KOPT-K1 (cell line): Measurements from ENCODE around the gene AFTPH.

Experiments
- H3K27ac ChIP-seq: fragments of 200-600 bp; sonication (generic); 2 replicates; pipeline ENCODE4 v1.5.1; 2016; ENCODE audit warnings: antibody characterized with exemption, mild to moderate bottlenecking, low read depth, low read length; ENCODE audit not compliant: poor library complexity, severe bottlenecking
- H3K36me3 ChIP-seq: fragments of 200-600 bp; sonication (generic); 2 replicates; pipeline ENCODE4 v1.5.1; 2017; ENCODE audit warnings: antibody characterized with exemption, mild to moderate bottlenecking, low read length, moderate library complexity; ENCODE audit not compliant: insufficient read depth
- H3K9me3 ChIP-seq: fragments of 200-600 bp; sonication (generic); 2 replicates; pipeline ENCODE4 v1.5.1; 2017; ENCODE audit warnings: antibody characterized with exemption, low read length, mild to moderate bottlenecking; ENCODE audit not compliant: insufficient read depth, poor library complexity, severe bottlenecking

Gene AFTPH

DNA sequence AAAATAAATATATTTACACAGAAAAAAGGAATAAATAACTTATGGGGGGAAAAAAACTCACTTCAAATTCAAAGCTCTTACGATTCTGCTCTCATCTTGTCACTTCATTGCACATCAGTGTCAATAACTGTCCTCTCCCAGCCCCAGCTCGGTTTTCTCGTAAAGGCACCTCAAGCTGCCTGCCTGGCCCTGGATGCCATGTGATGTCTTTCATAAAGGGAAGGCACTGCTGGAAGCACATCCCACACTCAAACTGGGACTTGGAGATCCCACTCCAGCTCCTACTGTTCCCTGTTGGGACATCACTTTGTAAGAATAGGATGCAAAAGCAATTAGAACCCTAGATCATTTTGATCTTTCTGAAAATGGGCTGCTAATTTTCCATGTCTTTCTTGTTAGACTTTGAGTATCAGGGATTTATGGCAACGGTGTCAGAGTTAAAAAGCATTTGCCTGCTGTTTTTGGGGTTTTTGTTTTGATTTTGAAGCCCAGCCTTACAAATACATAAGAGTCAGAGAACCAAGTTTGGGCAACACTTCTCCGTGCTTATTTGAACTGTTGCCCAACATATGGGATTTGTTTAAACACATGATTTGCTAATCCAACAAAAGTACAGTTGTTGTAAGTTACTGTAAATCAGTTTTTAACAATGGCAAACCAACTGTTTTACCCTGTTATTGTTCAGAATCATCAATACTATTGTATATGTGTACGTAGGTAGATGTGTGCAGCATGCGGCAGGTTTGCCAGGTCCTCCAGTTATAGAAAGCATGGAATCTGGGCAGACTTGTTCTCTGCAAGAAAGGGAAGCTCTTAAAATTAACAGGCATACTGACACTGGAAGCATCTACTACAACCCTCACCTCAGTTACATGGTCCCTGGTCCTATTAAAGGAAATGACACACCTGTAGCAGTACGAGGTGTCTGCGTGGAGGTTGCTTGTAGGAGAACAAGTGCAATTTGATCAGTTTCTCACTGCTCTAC lies 109.0 kb downstream of the AFTPH start:
- Histone ChIP-seq H3K27ac (no peak overlapping the region), H3K36me3 (peaks cover 42% of the 10 kb centered on the region), H3K9me3 (no peaks in the 10 kb centered on the region)

DNA sequence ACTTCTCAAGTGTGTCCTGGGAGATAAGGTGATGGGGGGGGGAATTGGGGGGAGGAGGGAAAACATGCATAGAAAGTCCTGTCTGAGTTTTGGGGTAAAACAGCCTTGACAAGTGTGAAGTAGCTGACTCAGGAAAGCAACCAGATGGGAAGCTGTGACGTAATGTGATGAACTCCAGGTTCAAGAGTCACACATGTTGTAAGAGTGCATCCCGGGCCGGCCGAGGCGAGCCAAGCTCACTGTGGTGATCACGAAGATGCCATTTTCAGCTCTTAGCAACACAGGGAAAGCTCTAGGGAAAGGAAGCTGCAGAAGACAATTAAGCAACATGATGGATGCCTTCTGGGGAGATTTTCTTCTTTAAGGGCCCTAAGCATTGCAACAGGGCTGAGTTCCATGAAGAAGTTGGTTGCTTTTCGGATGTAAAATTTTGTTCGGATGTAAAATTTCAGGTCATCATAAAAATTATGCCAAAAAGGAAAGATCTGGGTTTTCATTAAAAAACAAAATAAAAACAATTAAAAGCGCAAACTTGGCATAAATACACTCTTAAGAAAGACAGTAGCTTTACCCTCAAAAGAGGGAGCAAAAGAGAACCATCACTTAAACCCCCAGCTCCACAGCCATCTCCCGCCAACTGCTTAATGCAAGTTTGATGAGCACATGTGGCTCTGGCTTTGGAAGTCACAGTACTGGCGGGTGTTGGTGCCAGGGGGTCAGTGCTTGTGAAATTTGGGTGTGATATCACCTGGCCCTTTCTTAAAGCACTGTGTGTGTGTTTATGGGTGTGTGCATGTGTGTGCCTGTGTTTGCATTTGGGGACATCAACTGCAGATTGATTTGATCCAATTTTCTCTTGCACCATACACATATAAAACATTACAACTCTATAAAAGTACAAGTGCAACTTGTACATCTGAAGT lies 110.5 kb downstream of the AFTPH start:
- H3K27ac ChIP-seq: no peak overlapping the region
- no peaks in the 10 kb centered on the region for H3K9me3 ChIP-seq
- H3K36me3 ChIP-seq: peaks cover 42% of the 10 kb centered on the region

- H3K36me3 ChIP-seq: peaks cover 42% of the 10 kb centered on the region
- no peaks in the 10 kb centered on the region for H3K9me3 ChIP-seq
- no peak overlapping the region for H3K27ac ChIP-seq
These were observed 112.1 kb downstream of the AFTPH start for GRCh38 chr2:64635976-64636911.

DNA sequence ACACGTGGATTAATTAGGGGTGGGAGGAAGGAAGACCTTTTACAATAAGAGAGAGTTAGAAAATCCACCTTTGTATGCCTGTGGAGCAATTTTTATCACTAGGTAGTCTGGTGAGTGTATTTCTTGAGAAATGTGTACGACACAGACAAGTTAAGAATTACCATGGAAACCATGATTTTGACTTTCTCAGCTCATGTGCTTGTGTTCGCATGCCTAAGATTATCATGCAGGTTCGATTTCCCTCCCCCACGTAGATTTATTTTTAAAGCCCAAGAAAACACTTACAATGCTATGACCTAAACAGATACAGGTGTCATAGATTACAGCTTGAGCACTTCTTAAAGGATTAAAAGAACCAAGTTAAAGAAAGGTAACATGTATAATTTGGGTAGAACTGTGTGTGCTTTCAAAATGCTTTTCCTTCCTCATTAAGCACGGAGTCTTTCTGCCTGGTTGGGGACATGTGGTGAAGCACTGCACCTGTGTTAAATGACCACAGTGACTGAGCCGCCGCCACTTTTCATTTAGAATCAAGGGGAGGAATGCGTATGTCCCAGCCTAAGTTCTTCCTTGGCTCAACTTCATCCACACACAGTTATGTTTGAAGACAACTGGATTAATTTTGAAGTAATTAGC lies 113.0 kb downstream of the AFTPH start:
- no peaks in the 10 kb centered on the region for H3K9me3 ChIP-seq
- H3K27ac ChIP-seq: no peak overlapping the region
- peaks cover 38% of the 10 kb centered on the region for H3K36me3 ChIP-seq

GRCh38 chr2:64637931-64638330 lies 113.8 kb downstream of the AFTPH start:
- Histone ChIP-seq H3K27ac (no peak overlapping the region), H3K9me3 (no peaks in the 10 kb centered on the region), H3K36me3 (peaks cover 36% of the 10 kb centered on the region)

DNA sequence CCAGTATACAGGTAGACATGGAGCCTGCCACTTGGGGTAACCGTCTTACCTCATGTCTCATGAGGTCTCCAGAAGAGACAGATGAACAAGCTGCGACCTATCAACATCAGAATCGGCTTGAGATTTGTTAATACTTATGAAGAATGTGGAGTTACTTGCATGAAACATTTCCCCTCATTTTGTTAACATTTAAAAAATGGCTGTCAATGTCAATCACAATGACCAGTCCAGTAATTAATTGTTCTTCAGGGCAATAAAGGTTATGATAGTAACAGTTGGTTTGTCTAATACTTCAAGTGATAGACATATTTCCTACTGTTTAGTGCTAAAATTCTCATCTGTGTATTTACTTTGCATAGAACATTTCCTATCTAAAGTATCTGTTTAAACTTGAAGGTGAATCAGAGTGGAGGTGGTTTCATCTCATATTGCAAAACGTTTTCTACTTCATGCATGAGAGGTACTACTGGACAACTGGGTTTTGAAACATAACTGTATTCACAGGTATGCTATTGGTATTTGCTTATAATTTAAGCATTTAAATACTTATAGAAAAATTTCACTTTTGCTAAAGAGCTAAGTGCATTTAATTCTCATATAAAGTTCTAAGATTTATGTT lies 114.5 kb downstream of the AFTPH start:
- H3K9me3 ChIP-seq: no peaks in the 10 kb centered on the region
- no peak overlapping the region for H3K27ac ChIP-seq
- H3K36me3 ChIP-seq: peaks cover 29% of the 10 kb centered on the region

GRCh38 chr2:64639691-64640090 lies 115.6 kb downstream of the AFTPH start:
- Histone ChIP-seq H3K9me3 (no peaks in the 10 kb centered on the region), H3K27ac (no peak overlapping the region), H3K36me3 (peaks cover 19% of the 10 kb centered on the region)

DNA sequence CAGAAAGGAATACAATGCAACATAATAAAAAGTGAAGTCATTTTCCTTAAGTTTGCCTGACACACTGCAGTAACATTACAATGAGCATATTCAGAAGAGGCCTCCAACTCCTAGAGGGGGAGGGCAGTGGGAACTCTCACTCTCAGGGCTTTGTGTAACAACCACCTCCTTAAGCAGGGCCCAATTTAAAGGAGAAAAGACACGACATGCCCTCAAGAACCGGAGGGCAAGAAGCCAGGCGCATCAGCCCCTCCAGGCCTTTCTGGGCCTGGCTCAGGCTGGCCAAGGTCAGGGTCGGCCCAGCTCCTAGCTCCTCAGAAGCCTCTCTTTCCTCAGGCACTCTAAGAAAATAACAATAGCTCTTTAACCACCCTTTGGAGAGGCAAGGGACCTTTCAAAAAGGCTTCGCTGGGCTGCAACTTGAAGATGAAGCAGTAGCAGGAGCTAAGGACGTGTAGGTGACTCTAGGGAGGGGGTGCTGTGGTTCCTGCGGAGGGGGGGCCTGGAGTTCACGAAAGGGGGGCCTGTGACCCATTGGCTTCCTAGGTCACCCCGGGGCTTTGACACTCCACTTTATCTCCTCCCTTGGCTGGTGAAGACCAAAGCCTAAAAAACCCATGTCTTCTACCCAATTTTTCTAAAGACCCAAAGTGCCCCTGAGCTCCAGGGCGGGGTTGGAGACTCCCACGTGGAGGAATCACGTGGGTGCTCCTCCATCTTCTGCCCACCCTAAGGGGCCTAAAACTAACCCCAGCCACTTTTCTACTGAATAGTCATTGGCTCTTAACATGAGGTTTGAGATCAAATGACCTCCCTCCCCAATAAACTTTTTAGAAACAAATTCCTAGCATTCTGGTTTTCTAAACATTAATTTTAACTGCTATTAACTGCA lies 116.3 kb downstream of the AFTPH start:
- Histone ChIP-seq H3K27ac (no peak overlapping the region), H3K36me3 (peaks cover 14% of the 10 kb centered on the region), H3K9me3 (no peaks in the 10 kb centered on the region)

- Histone ChIP-seq H3K36me3 (peaks cover 2% of the 10 kb centered on the region), H3K9me3 (no peaks in the 10 kb centered on the region), H3K27ac (no peak overlapping the region)
These were observed 117.5 kb downstream of the AFTPH start for GRCh38 chr2:64641599-64641998.
